GM21576 (cell line): ENCODE results near the gene SAMD8.
A peak's percentile ranks its signal among the peaks of the same experiment; 100 is the strongest.
"Not testable (repeated sequence)": the region's sequence is repeated elsewhere in the genome, so short reads cannot be mapped to it uniquely, and the experiment has no call there.

ENCODE experiments used
- ATAC-seq: cut with Tn5 transposase; IDR thresholded peaks from one replicate; pipeline ENCODE4 v1.9.1; 2021; ENCODE audit warnings: mild to moderate bottlenecking, moderate library complexity; ENCODE audit not compliant: unreplicated experiment

The SAMD8 gene

GRCh38 chr10:75210282-75211006, 99.0 kb downstream of the SAMD8 start, which contains the start of gene VDAC2:
VDAC2 (plus strand) TSS chr10:75210796; CDS start chr10:75211159, 363 bp downstream.
- ATAC-seq, result peak; percentile 86

- ATAC-seq, result no peak
Observed at GRCh38 chr10:75211007-75211691, 99.7 kb downstream of the SAMD8 start.

- ATAC-seq, result no peak
Observed at GRCh38 chr10:75212343-75212742, 100.9 kb downstream of the SAMD8 start.

GRCh38 chr10:75220274-75220673, 108.8 kb downstream of the SAMD8 start:
- ATAC-seq, result no peak

GRCh38 chr10:75221492-75221891, 110.0 kb downstream of the SAMD8 start:
- ATAC-seq, result not testable (repeated sequence)

GRCh38 chr10:75223507-75223906, 112.1 kb downstream of the SAMD8 start:
- no peak for ATAC-seq

GRCh38 chr10:75226095-75226494, 114.6 kb downstream of the SAMD8 start:
- ATAC-seq, result no peak

GRCh38 chr10:75226656-75227055, 115.2 kb downstream of the SAMD8 start:
- no peak for ATAC-seq

GRCh38 chr10:75228278-75228677, 116.8 kb downstream of the SAMD8 start:
- ATAC-seq, result no peak

- ATAC-seq, result no peak
Observed at GRCh38 chr10:75228834-75229233, 117.4 kb downstream of the SAMD8 start.

GRCh38 chr10:75229971-75230370, 118.5 kb downstream of the SAMD8 start:
- ATAC-seq, result no peak

- ATAC-seq, result peak; percentile 34
Observed at GRCh38 chr10:75230600-75231038, 119.2 kb downstream of the SAMD8 start.
